Neuronal stem cell (in vitro differentiated cells): Measurements from ENCODE around the gene CHST11.

Experiments
- DNase-seq: peaks from one replicate; pipeline ENCODE4 v3.0.0-alpha.2; 2013; ENCODE audit warnings: low spot score
- H2AFZ ChIP-seq: one replicate; pipeline ENCODE4 v1.6.1; 2013; ENCODE audit warnings: mild to moderate bottlenecking, low read length, inconsistent platforms
- H2AK5ac ChIP-seq: 2 replicates; pipeline ENCODE4 v1.6.1; 2013; ENCODE audit warnings: low read depth, mild to moderate bottlenecking, inconsistent platforms, low read length, moderate library complexity, mixed read lengths
- H2BK120ac ChIP-seq: 2 replicates; pipeline ENCODE4 v1.6.1; 2013; ENCODE audit warnings: low read depth, mild to moderate bottlenecking, inconsistent platforms, low read length, moderate library complexity, mixed read lengths
- H2BK12ac ChIP-seq: one replicate; pipeline ENCODE4 v1.6.1; 2013; ENCODE audit warnings: low read length, inconsistent platforms
- H2BK15ac ChIP-seq: 2 replicates; pipeline ENCODE4 v1.6.1; 2013; ENCODE audit warnings: mild to moderate bottlenecking, low read length, inconsistent platforms, mixed read lengths
- H2BK5ac ChIP-seq: one replicate; pipeline ENCODE4 v1.6.1; 2013; ENCODE audit warnings: inconsistent platforms, mild to moderate bottlenecking, low read length, moderate library complexity
- H3K14ac ChIP-seq: one replicate; pipeline ENCODE4 v1.6.1; 2013; ENCODE audit warnings: low read length, inconsistent platforms
- H3K18ac ChIP-seq: 2 replicates; pipeline ENCODE4 v1.6.1; 2013; ENCODE audit warnings: low read length, inconsistent platforms
- H3K23ac ChIP-seq: 2 replicates; pipeline ENCODE4 v1.6.1; 2013; ENCODE audit warnings: low read depth, mild to moderate bottlenecking, mixed read lengths, low read length, inconsistent platforms; ENCODE audit not compliant: poor library complexity
- H3K27ac ChIP-seq: replicated peaks from 3 replicates; pipeline ENCODE4 v1.5.1; 2013; ENCODE audit warnings: low read length, inconsistent platforms
- H3K27me3 ChIP-seq, 3 experiments: 2 replicates each; pipeline ENCODE4 v1.6.1; 2013; ENCODE audit warnings: low read length in 3 of 3, mild to moderate bottlenecking in 2 of 3, inconsistent platforms in 1 of 3, low read depth in 1 of 3, mixed read lengths in 1 of 3, moderate library complexity in 1 of 3; ENCODE audit not compliant: control insufficient read depth in 3 of 3, insufficient read depth in 3 of 3
- H3K36me3 ChIP-seq, 2 donors: replicated peaks in 1 of 2; 2 replicates each; pipeline ENCODE4 v1.6.1; 2013; ENCODE audit warnings: low read length in 2 of 2; ENCODE audit not compliant: control insufficient read depth in 2 of 2, insufficient read depth in 2 of 2
- H3K4ac ChIP-seq: 2 replicates; pipeline ENCODE4 v1.6.1; 2013; ENCODE audit warnings: inconsistent platforms, mild to moderate bottlenecking, low read length, moderate library complexity
- H3K4me1 ChIP-seq, 2 donors: 1 replicate in 1 of 2; 2 replicates in 1 of 2; pipeline ENCODE4 v1.6.1; 2013; ENCODE audit warnings: low read length in 2 of 2, low read depth in 1 of 2; ENCODE audit not compliant: control insufficient read depth in 2 of 2, insufficient read depth in 1 of 2
- H3K4me2 ChIP-seq: one replicate; pipeline ENCODE4 v1.6.1; 2013; ENCODE audit warnings: mild to moderate bottlenecking, low read length, inconsistent platforms; ENCODE audit not compliant: insufficient read depth, poor library complexity, severe bottlenecking
- H3K4me3 ChIP-seq, 2 donors: 2 replicates each; pipeline ENCODE4 v1.5.1; 2013; ENCODE audit warnings: low read length in 2 of 2, mild to moderate bottlenecking in 2 of 2, inconsistent platforms in 1 of 2, moderate library complexity in 1 of 2
- H3K79me1 ChIP-seq: one replicate; pipeline ENCODE4 v1.6.1; 2013; ENCODE audit warnings: low read depth, mild to moderate bottlenecking, inconsistent platforms, low read length, moderate library complexity
- H3K9ac ChIP-seq: one replicate; pipeline ENCODE4 v1.6.1; 2013; ENCODE audit warnings: mild to moderate bottlenecking, low read depth, low read length, inconsistent platforms; ENCODE audit not compliant: poor library complexity
- H3K9me3 ChIP-seq, 2 donors: replicated peaks in 1 of 2; 2 replicates each; pipeline versions ENCODE3 to v1.6.1; 2013; ENCODE audit warnings: low read length in 2 of 2, mild to moderate bottlenecking in 2 of 2, inconsistent platforms in 1 of 2, low read depth in 1 of 2, mixed read lengths in 1 of 2, moderate library complexity in 1 of 2; ENCODE audit not compliant: control insufficient read depth in 2 of 2, insufficient read depth in 1 of 2
- H4K8ac ChIP-seq: one replicate; pipeline ENCODE4 v1.6.1; 2013; ENCODE audit warnings: low read depth, mild to moderate bottlenecking, inconsistent platforms, low read length, moderate library complexity
- H4K91ac ChIP-seq: one replicate; pipeline ENCODE4 v1.6.1; 2013; ENCODE audit warnings: low read length, low read depth, mild to moderate bottlenecking, inconsistent platforms; ENCODE audit not compliant: poor library complexity
- WGBS, 2 donors: extraction: QIAGEN DNeasy Blood & Tissue Kit; methylation state at CpG; one replicate each; pipeline ENCODE4 v1.1.7; 2013; ENCODE audit warnings: missing lambda C conversion rate in 2 of 2, mixed read lengths in 1 of 2; ENCODE audit not compliant: insufficient read length in 2 of 2, insufficient replicate concordance in 1 of 2; ENCODE audit errors: extremely low coverage in 2 of 2; 5-methylcytosine and 5-hydroxymethylcytosine counted together

The CHST11 gene

DNA sequence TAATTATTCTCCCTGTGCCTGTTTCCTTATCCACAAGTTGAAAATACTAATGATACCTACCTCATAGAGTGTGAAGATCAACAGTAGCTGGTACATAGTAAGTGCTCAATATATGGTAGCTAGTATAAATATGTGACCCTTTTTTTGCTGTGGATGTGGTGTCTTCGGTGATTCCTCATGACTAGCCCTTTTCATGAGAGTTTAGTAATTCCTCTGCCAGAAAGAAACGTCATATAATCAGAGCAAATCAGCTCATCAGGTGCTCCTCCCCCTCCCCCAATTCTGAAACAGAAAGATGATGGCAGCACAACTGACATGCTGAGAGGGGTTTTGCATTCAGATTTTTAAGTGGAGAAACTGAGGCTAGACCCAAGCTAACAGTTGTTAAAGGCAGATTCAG, 290.6 kb downstream of the CHST11 start:
- no peak overlapping the region for H2BK12ac ChIP-seq

DNA sequence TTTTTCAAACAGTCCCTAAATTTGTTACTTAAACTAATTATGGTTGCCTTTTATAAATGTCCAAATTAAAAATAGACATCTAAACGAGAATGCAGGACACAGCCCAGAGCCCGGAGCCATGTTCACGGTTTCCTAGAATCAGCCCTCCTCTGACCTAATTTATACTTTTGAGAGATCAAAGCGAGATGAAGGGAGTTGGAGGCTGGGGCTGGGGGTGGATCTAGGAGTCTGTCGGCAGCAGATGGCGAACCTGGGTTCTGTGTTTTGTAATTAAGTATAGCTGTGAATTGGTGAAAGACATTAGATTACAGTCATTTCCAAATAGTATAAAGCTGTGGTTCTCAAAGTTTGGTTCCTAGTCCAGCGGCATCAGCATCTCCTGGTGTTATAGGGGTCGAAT, 291.2 kb downstream of the CHST11 start:
- Histone ChIP-seq H3K23ac (no peak overlapping the region), H2BK12ac (no peak overlapping the region), H3K27ac (no peak overlapping the region), H2BK15ac (no peak overlapping the region), H3K14ac (no peak overlapping the region), H3K9me3 (no peaks in the 10 kb centered on the region), H3K79me1 (no peaks in the 10 kb centered on the region), H3K4me3 (no peak overlapping the region), H3K9ac (no peak overlapping the region), H2BK5ac (no peak overlapping the region), H3K27me3 (no peaks in the 10 kb centered on the region), H3K36me3 (no peaks in the 10 kb centered on the region), H2BK120ac (no peak overlapping the region), H3K4ac (no peak overlapping the region), H3K18ac (no peak overlapping the region), H4K91ac (no peak overlapping the region), H2AK5ac (no peak overlapping the region), H3K4me1 (peaks cover 7 to 14% of the 10 kb centered on the region in 2 donors), H3K4me2 (no peak overlapping the region), H4K8ac (no peak overlapping the region), H2AFZ (no peak overlapping the region)
- DNase-seq = no peak
- no CpG with 5 or more reads among the region's 8 CpGs for WGBS, 2 donors

More for the DNA sequence above, 290.6 kb downstream of the CHST11 start:
- Histone ChIP-seq H2BK120ac (no peak overlapping the region), H3K79me1 (no peaks in the 10 kb centered on the region), H2AFZ (no peak overlapping the region), H3K4ac (no peak overlapping the region), H4K91ac (no peak overlapping the region), H3K23ac (no peak overlapping the region), H3K9ac (no peak overlapping the region), H3K27ac (no peak overlapping the region), H3K4me2 (no peak overlapping the region), H2BK5ac (no peak overlapping the region), H4K8ac (no peak overlapping the region), H3K9me3 (no peaks in the 10 kb centered on the region), H3K36me3 (no peaks in the 10 kb centered on the region), H2BK15ac (no peak overlapping the region), H2AK5ac (no peak overlapping the region), H3K18ac (no peak overlapping the region), H3K14ac (no peak overlapping the region), H3K4me3 (no peak overlapping the region), H3K27me3 (no peaks in the 10 kb centered on the region), H3K4me1 (peaks cover 13 to 18% of the 10 kb centered on the region in 2 donors)
- DNase-seq = no peak
- WGBS, 2 donors = no CpG with 5 or more reads among the region's 2 CpGs

DNA sequence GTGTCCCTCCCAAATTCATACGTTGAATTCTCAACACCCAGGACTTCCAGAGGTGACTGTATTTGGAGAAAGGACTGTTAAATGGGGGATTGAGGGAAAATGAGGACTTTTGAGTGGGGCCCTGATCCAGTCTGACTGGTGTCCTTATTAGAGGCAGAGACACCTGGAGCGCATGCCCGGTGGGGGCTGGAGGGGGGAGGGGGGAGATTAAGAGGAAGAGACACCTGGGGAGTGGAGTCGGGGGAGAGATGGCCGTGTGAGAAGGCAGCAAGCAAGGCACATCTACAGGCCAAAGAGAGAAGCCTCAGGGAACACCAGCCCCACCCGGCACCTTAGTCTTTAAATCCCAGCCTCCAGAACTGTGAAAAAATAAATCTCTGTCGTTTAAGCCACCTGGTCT, 291.6 kb downstream of the CHST11 start:
- no CpG with 5 or more reads among the region's 7 CpGs for WGBS, 2 donors
- no peak for DNase-seq
- no peak overlapping the region for H3K27ac ChIP-seq
- H3K4ac ChIP-seq = no peak overlapping the region
- no peak overlapping the region for H3K18ac ChIP-seq
- no peak overlapping the region for H3K4me3 ChIP-seq
- no peak overlapping the region for H4K91ac ChIP-seq
- H3K36me3 ChIP-seq = no peaks in the 10 kb centered on the region
- H2BK120ac ChIP-seq = no peak overlapping the region
- no peak overlapping the region for H2BK12ac ChIP-seq
- H2AK5ac ChIP-seq = no peak overlapping the region
- peaks cover 4 to 11% of the 10 kb centered on the region in 2 donors for H3K4me1 ChIP-seq
- H3K9ac ChIP-seq = no peak overlapping the region
- no peak overlapping the region for H2BK5ac ChIP-seq
- no peak overlapping the region for H2AFZ ChIP-seq
- H2BK15ac ChIP-seq = no peak overlapping the region
- H3K27me3 ChIP-seq = no peaks in the 10 kb centered on the region
- no peaks in the 10 kb centered on the region for H3K9me3 ChIP-seq
- no peaks in the 10 kb centered on the region for H3K79me1 ChIP-seq
- H4K8ac ChIP-seq = no peak overlapping the region
- no peak overlapping the region for H3K4me2 ChIP-seq
- H3K23ac ChIP-seq = no peak overlapping the region
- H3K14ac ChIP-seq = no peak overlapping the region

DNA sequence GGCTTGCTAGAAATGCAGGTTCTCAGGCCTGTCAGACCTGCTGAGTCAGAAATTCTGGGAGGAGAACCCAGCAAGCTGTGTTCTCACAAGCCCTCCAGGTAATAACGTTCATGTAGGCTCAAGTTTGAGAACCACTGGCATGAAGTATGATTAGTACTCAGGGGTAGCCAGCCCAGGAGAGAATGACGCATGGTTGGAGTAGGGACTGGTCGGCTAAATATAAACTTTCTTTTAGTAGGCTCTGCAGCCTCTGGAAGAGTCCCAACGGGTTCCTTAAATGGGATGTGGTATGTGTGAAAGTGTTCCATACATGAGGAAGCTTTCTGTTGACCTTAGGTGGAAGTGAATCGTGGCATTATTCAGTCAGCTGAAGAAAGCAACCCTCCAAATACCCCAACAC, 292.0 kb downstream of the CHST11 start:
- H2BK12ac ChIP-seq = no peak overlapping the region
- H3K14ac ChIP-seq = no peak overlapping the region
- H3K9me3 ChIP-seq = no peaks in the 10 kb centered on the region
- no peak overlapping the region for H3K4ac ChIP-seq
- H4K91ac ChIP-seq = no peak overlapping the region
- DNase-seq = no peak
- H2BK15ac ChIP-seq = no peak overlapping the region
- no peak overlapping the region for H4K8ac ChIP-seq
- H2BK120ac ChIP-seq = no peak overlapping the region
- no CpG with 5 or more reads among the region's 5 CpGs for WGBS, 2 donors
- H3K79me1 ChIP-seq = no peaks in the 10 kb centered on the region
- H3K27ac ChIP-seq = no peak overlapping the region
- no peak overlapping the region for H3K9ac ChIP-seq
- H3K27me3 ChIP-seq = no peaks in the 10 kb centered on the region
- no peak overlapping the region for H2AFZ ChIP-seq
- no peak overlapping the region for H3K23ac ChIP-seq
- H3K4me1 ChIP-seq = peaks cover 4 to 11% of the 10 kb centered on the region in 2 donors
- H2AK5ac ChIP-seq = no peak overlapping the region
- H3K18ac ChIP-seq = no peak overlapping the region
- H3K4me3 ChIP-seq = no peak overlapping the region
- H2BK5ac ChIP-seq = no peak overlapping the region
- no peaks in the 10 kb centered on the region for H3K36me3 ChIP-seq
- H3K4me2 ChIP-seq = no peak overlapping the region
